ENCODE measurements around the gene XPOT.
"Not testable (repeated sequence)": the region's sequence is repeated elsewhere in the genome, so short reads cannot be mapped to it uniquely, and the experiment has no call there.

XPOT gene

DNA sequence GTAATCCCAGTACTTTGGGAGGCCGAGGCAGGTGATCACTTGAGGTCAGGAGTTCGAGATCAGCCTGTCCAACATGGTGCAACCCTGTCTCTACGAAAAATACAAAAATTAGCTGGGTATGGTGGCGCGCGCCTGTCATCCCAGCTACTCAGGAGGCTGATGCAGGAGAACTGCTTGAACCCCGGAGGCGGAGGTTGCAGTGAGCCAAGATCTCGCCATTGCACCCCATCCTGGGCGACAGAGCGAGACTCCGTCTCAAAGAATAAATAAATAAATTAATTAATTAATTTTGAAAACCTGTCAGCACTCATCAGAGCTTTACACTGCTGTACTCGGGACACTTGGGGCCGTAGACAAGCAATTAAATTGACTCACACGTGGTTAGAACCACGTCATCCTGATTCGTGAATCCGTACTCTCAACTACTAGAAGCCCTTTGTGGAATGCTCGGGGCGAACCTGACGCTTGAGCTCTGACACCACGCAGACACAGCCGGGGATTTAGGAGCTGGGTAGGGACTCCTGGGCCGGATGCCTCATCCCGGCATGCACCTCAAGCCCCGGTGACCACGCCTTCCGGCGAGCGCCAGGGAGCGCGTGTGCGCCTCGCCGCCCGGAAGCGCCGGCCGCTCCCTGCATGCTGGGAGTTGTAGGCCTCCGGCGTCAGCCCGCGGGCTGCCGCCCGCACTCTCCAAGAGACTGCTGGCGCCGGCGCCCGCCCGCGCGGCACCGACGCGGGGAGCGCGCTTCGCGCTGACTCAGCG lies at the start of gene XPOT:
XPOT (plus strand) TSS at position 686 of the 763 bp plus-strand sequence. CDS start 5,644 bp downstream, outside the sequence.
- DNase-seq (ENCODE audit: low read depth) = peak; percentile 92

GRCh38 chr12:64356209-64356608 lies 48.0 kb upstream of the XPOT start:
- not testable (repeated sequence) for DNase-seq (ENCODE audit: low read depth)

DNA sequence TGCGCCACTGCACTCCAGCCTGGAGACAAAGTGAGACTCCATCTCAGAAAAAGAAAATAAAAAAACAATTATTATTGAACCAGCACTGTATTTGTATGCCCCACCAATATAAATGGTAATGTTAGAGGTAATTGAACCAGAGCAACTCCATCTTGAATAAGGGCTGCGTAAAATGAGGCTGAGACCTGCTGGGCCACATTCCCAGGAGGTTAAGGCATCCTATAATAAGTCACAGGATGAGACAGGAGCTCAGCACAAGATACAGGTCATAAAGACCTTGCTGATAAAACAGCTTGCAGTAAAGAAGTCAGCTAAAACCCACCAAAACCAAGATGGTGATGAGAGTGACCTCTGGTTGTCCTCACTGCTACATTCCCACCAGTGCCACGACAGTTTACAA lies 43.0 kb upstream of the XPOT start:
- not testable (repeated sequence) for DNase-seq (ENCODE audit: low read depth)

- DNase-seq (ENCODE audit: low read depth) = no peak
Measured at GRCh38 chr12:64362721-64363305, 41.4 kb upstream of the XPOT start.

DNA sequence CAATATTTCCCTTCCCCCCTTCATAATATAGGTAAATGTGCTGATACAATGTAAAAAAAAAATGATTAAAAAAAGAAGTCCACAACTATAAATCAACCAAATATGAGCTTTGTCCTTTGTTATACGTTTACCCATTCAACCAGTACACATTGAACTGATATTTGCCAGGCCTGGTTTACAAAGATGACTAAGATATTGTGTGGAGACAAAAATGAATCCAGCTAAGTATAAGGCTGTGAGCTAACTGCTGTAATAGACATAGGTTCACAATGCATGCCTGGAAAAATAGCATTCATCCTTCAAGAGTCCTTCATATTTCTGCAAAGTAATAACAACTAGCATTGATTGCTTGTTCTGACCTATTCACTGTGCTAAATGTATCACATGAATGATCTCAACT lies 20.5 kb upstream of the XPOT start:
- DNase-seq (ENCODE audit: low read depth) = no peak

DNA sequence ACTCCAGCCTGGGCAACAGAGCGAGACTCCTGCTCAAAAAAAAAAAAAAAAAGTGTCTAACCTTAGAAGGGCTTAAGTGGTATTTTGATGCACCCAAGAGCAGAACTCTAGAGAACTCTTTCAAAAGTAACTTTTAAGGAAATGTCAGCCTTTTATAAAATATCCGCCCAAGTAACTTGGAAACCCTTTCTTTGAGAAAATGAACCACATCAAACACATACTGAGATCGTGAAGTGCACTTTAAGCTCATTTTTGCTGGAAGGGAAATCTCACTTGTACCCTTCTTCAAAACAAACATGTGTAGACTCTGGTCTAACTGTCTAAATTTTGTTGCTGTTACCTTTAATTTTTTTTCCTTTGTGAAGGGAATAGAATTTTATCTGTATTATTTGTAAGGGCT lies 19.2 kb upstream of the XPOT start:
- DNase-seq (ENCODE audit: low read depth) = no peak

DNA sequence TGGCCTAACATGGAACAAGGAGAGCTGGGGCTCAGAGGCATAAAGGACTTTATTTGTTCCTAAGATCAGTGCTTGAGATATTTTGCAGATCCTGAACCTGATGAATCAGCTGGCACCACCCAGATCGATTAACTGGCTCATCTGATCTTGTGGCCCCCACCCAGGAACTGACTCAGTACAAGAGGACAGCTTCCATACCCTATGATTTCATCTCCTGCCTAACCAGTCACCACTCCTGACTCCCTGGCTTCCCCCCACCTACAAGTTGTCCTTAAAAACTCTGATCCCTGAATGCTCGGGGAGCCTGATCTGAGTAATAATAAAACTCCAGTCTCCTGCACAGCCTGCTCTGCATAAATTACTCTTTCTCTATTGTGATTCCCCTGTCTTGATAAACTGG lies 18.7 kb upstream of the XPOT start:
- no peak for DNase-seq (ENCODE audit: low read depth)

GRCh38 chr12:64387197-64387816 lies 16.9 kb upstream of the XPOT start:
- no peak for DNase-seq (ENCODE audit: low read depth)

GRCh38 chr12:64389154-64389553 lies 15.0 kb upstream of the XPOT start:
- DNase-seq (ENCODE audit: low read depth) = no peak

DNA sequence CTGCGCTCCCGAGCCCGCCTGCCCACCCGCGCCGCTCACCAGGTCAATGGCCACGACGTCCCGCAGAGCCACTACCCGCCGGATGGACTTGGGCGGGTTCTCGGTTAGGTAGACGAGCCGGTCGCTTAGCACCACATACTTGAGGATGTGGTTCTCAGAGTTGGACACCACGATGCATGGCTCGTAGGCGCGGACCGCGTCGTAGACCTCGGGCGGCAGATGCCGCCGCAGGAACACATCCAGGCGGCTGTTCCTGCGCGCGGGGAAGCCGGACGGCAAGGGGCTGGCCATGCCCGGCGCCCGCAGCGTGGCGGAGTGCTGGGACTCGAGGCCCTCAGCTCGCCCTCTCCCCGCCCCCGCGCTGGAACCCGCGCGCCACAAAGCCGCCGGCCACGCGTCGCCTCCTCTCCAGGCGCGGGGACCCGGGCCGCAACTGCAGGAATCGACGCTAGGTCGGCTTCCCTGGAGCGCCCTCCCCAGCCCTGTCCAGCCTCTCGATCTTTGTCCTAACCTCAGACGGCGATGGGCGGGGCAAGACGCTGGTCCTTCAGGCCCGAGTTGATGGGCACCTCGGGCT lies 13.8 kb upstream of the XPOT start, which contains the start of gene C12orf56:
C12orf56 (minus strand) TSS at position 484 of the 577 bp plus-strand sequence; CDS start at position 291, 193 bp downstream.
- no peak for DNase-seq (ENCODE audit: low read depth)

GRCh38 chr12:64392221-64392620 lies 12.0 kb upstream of the XPOT start:
- DNase-seq (ENCODE audit: low read depth) = no peak

- DNase-seq (ENCODE audit: low read depth) = no peak
Measured at GRCh38 chr12:64395739-64396138, 8.5 kb upstream of the XPOT start.

DNA sequence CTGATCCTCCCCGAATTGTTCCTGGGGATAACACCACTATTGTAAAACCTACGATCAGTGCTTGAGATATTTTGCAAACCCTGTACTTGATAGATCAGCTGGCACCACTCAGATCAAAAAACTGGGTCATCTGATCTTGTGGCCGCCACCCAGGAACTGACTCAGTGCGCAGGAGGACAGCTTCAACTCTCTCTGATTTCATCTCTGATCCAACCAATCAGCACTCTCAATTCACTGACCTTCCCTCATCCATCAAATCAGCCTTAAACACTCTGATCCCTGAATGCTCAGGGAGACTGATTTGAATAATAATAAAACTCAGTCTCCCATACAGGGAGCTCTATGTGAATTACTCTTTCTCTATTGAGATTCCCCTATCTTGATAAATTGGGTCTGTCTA lies 4.2 kb upstream of the XPOT start:
- peak; percentile 42 for DNase-seq (ENCODE audit: low read depth)

DNA sequence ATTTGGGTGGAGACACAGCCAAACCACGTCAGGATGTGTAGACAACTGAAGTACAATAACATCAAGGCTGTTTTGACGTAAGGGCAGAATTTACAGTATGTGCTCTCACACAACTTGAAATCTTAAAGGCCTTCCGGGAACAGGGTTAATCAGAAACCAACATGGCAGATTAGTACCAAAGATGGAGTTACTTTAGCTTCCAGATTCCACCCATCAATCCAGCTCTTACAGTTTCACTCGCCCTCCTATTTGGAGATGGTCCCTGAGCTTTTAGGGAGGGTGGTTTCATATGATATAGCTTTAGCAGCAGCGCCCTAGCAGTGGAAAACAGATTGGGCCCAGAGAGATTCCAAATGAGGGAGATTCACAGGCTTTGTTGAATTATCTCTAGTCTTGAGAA lies 2.0 kb upstream of the XPOT start:
- DNase-seq (ENCODE audit: low read depth) = no peak

DNA sequence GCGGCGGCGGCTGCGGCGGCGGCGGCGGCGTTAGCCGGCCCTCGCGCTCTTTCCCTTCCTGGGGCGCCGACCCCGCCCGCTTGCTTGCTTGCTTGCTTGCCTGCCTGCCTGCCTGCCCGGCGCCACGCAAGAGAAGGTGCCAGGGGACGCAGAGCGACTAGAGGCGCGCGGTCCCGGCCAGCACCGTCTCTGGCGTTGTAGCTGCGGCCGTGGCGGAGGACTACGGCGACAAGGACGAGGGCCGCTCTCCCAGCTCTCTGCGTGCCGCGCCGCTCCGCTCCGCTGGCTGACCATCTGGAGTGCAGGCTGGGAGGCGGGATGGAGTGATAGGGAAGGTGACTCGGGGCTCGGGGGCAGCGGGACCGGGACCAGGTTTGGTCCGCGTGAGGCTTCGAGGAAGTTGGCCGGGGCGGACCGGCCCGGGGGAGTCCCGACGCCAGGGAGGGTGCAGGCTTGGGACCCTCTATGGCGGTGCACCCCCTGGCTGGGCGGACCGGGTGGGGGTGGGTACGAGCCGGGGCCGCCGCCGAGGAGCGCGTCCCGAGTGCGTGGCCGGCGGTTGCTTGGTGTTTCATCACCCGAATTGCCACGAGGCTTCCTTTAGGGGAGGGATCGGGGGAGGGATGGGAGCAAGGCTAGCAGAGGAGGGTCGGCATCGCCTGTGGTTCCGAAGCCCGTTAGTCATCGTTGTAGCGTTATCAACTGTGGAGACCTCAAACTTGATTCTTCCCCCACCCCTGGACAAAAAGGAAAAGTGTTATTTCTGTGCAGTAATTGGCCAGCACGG lies 471 bp downstream of the XPOT start:
- DNase-seq (ENCODE audit: low read depth) = peak; percentile 24

DNA sequence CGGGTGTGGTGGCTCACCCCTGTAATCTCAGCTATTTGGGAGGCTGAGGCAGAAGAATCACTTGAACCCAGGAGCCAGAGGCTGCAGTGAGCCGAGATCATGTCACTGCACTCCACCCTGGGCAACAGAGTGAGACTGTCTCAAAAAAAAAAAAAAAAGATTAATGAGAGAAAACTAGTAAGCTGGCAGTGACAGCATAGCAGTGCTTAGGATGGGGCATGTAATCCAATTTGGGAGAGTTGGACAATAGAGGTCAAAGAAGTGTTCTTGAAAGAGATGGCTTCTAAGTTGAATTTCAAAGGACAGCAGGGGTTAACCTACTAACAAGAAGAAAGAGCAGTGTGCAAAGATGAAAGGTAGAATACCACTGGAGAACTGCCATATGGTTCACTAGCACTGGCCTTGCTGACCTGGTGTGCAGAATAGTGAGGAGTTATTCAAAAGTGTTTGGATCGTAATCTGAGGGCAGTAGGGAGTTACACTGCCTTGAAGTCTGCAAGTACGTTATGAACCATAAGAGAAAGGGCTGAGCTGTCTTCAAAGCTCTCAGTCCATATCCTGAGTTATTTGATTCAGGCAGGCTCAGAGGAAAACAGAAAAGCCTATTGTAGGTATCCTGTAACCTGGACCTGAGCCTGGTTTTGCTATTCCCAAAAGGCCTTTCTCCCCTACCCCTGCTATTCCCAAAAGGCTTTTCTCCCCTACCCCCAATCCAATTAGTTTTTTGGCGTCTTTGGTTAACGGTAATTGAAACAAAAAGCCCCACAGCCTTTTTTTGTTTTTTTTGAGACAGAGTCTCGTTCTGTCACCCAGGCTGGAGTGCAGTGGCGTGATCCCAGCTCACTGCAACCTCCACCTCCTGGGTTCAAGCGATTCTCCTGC lies 3.4 kb downstream of the XPOT start:
- no peak for DNase-seq (ENCODE audit: low read depth)

DNA sequence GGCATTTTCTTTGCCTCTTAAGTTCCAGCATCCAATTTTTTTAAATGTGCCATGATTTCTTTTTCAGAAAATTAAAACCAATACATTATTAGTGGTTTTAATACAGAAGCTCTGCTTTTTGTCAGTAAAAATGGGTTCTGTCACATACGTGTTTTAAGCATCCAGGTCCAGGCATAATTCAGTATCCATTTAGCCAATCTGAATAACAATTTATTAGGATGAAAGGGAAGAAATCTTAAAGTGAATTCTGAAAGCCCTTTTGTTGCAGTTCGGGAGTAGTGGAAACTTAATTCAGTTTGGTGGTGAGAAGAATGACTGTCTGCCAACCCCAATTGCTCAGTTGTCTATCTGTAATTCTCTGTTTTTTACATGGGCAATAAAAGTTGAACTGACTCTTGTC lies 7.2 kb downstream of the XPOT start:
- no peak for DNase-seq (ENCODE audit: low read depth)

DNA sequence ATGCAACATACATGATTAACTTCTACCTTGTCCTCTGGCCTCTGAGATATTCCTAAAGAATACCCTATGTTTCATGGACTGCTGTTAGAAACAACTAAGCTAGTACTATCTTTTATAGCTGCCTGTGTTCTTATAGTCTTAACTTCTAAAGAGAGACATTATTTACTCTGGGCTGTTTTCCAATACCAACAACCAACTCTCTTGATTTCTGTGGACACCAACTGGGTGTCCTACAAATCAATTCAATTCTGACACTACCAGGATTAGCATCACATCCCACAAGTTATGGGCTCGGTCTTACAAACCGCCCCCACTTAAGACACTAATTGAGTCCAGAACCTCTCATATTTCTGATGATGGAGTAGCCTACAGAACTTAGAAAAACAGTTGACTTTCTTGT lies 8.3 kb downstream of the XPOT start:
- DNase-seq (ENCODE audit: low read depth) = no peak

- no peak for DNase-seq (ENCODE audit: low read depth)
Measured at GRCh38 chr12:64413884-64414283, 9.7 kb downstream of the XPOT start.

DNA sequence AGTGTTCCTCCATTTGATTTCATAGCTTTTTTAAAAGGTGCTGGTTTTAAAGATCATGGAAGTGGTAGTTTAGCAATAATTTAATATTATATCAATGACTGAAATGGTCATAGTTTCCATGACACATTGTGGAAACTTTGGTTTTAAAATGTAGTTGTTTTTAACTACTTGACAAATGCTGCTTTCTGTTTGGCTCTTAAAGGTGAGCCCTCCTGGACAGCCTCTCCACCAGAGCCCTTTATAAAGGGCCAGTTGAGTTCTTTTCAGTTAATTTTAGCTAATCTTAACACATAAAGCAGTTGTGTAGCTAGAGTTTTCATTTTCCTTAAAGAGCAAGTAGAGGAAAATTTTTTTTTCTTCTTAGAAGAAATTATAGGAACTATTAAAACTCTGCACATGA lies 14.0 kb downstream of the XPOT start:
- DNase-seq (ENCODE audit: low read depth) = no peak

DNA sequence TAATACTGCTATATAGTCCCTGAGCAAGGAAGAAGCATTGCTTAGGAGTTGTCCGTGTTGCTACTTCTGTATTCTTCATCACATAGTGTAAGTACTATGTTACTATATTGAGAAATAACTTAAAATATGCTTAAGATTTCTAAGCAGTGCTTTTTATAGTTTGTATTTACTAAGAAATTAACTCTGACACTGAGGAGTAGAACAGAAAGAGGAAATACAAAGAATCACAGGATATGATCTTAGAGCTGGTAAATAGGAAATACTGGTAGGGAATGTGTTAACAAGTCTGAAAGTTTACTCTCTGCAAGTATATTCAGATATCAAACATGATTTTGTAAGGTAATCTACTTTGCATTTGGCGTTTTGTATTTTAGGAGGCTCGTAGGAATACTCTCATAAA lies 15.5 kb downstream of the XPOT start:
- no peak for DNase-seq (ENCODE audit: low read depth)

Measured in T-helper 22 cell (primary cell).